ENCODE results near the gene MITF. TPM values are rescaled to one million over a fixed set of nuclear protein-coding genes. Genes with fewer than 3 reads are reported as not detected.

The MITF gene
- total RNA-seq, 1 donor from 2014 or later, result not detected

DNA sequence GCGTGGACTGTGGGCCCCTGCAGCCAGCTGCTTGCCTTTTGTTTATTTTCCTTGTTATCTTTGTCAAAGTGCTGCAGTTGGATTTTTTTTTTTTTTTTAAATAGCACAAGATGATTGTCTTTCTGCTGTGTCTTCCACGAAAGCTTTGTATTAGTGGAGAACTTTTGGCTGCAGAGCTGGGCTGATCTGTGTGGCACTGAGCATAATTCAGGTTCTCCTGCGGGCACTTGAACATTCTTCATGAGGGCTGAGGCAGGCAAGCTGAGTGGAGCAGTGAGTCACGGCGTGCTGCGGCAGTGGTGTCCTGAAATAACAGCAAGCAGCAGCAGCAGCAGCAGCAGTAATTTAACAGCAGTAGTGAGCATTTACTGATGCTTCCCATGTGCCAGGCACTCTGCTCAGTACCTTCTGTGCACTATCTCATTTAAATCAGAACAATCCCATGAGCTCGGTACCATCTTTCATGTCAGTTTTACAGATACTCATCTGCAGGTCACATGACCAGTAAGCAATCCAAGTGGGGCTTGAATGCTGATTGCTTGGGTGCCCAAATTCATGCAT, 45.8 kb downstream of the MITF start:
- ChIA-PET CTCF (no interaction called here), POLR2A (no interaction called here)
- Mint-ChIP-seq H3K9me3 (peaks cover 4% of the 10 kb centered on the region), H3K36me3 (ENCODE audit: low read depth) (no peaks in the 10 kb centered on the region), H3K4me1 (no peaks in the 10 kb centered on the region), H3K27ac (no peak overlapping the region), H3K4me3 (no peak overlapping the region), H3K27me3 (peaks cover 3% of the 10 kb centered on the region)
- DNase-seq (no peak), ATAC-seq (ENCODE audit: low read depth) (no peak)
- TF ChIP-seq, protein P1, sequence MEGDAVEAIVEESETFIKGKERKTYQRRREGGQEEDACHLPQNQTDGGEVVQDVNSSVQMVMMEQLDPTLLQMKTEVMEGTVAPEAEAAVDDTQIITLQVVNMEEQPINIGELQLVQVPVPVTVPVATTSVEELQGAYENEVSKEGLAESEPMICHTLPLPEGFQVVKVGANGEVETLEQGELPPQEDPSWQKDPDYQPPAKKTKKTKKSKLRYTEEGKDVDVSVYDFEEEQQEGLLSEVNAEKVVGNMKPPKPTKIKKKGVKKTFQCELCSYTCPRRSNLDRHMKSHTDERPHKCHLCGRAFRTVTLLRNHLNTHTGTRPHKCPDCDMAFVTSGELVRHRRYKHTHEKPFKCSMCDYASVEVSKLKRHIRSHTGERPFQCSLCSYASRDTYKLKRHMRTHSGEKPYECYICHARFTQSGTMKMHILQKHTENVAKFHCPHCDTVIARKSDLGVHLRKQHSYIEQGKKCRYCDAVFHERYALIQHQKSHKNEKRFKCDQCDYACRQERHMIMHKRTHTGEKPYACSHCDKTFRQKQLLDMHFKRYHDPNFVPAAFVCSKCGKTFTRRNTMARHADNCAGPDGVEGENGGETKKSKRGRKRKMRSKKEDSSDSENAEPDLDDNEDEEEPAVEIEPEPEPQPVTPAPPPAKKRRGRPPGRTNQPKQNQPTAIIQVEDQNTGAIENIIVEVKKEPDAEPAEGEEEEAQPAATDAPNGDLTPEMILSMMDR (IDR thresholded peaks at IDR 0.05), result no peak
- intact Hi-C loops (cut with micrococcal nuclease), result no loop called here

DNA sequence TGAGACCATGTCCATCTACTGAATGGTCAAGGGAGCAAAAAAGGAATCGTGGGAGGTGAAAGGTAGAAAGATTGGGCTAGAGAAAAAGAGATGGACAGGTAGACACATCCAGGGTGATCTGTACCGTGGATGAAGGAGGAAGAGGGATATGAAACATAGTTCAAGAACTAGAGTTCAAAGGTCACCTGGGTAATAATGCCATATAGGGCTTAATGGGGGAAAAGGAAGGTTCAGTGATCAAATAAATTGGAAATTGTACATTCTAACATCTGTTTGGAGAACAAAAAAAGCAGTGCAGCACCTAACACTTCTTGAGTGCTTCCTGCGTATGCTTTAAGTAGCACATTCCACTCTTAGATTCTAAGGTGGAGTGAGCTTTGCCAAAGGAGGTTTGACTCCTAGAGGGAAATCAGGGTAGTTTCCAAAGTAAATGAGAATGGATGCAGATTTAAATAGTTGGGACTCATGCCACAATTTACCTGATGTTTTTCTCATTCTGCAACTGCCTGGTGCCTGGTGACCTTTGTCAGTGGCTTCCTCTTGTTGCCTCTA, 46.6 kb downstream of the MITF start:
- H3K36me3 Mint-ChIP-seq (ENCODE audit: low read depth), result no peaks in the 10 kb centered on the region
- ChIA-PET POLR2A (no interaction called here), CTCF (no interaction called here)
- intact Hi-C loops (cut with micrococcal nuclease), result no loop called here
- DNase-seq, result no peak
- no peak for ATAC-seq (ENCODE audit: low read depth)
- H3K4me1 Mint-ChIP-seq, result no peaks in the 10 kb centered on the region
- TF ChIP-seq, protein P1 (IDR thresholded peaks at IDR 0.05), result no peak
- H3K9me3 Mint-ChIP-seq, result peaks cover 4% of the 10 kb centered on the region
- H3K27me3 Mint-ChIP-seq, result peaks cover 3% of the 10 kb centered on the region
- H3K27ac Mint-ChIP-seq, result no peak overlapping the region
- no peak overlapping the region for H3K4me3 Mint-ChIP-seq

DNA sequence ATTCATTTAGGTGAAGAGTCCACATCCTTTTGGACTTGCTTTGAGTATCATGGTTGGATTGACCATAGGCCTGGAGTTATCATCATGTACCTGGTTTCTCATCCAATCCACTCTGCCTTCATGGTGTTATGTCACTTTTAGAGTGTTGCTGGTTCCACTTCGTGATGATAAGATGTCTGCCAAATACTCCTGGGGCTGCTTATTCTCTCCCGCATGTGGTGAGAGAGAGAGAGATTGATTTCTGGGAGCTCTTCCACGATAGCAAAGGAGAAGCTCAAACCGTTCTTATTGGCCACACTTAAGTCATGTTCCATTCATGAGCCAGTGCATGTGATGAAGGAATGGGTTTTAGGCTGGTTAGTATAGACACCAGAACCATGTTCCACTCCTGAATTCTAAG, 47.6 kb downstream of the MITF start:
- intact Hi-C loops (cut with micrococcal nuclease), result no loop called here
- DNase-seq (no peak), ATAC-seq (ENCODE audit: low read depth) (no peak)
- Mint-ChIP-seq H3K4me3 (no peak overlapping the region), H3K36me3 (ENCODE audit: low read depth) (no peaks in the 10 kb centered on the region), H3K27ac (no peak overlapping the region), H3K4me1 (no peaks in the 10 kb centered on the region), H3K27me3 (peaks cover 3% of the 10 kb centered on the region), H3K9me3 (peaks cover 4% of the 10 kb centered on the region)
- TF ChIP-seq, protein P1 (IDR thresholded peaks at IDR 0.05), result no peak
- ChIA-PET CTCF (no interaction called here), POLR2A (no interaction called here)

DNA sequence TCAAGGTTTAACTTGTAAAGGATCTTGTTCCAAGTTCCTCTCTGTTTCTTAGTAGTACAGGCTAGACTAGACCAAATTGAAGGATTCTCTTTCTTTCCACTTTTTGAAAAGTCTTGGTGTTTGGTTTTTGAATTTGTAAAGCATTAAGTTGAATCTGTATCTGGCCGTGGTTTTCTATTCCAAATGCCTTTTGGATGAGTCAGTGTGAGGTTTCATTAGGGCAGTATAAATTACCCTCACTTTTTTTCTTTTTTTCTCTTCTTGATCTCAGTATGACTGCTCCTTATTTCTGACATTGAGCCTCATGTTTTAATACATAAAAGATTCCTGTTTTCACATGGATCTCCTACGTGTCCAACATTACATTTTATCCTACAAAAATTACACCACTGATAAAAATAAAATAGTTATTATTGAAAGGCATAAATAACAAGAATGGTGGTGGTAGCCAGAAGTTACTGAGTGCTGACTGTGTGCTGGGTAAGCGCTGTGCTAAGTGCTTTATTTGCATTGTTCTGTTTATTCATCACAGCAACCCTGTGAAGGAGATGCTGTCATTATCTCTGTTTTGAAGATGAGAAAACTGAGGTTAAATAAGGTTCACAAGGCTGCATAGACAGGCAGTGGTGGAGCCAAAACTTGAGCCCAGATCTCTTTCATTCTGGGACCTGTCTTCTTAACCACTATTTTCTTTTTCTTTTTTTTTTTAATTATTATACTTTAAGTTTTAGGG, 48.3 kb downstream of the MITF start:
- H3K27me3 Mint-ChIP-seq, result peaks cover 3% of the 10 kb centered on the region
- H3K9me3 Mint-ChIP-seq, result peaks cover 4% of the 10 kb centered on the region
- TF ChIP-seq, protein P1 (IDR thresholded peaks at IDR 0.05), result no peak
- ATAC-seq (ENCODE audit: low read depth), result no peak
- ChIA-PET POLR2A (no interaction called here), CTCF (no interaction called here)
- no peaks in the 10 kb centered on the region for H3K4me1 Mint-ChIP-seq
- intact Hi-C loops (cut with micrococcal nuclease), result no loop called here
- DNase-seq, result no peak
- H3K27ac Mint-ChIP-seq, result no peak overlapping the region
- H3K4me3 Mint-ChIP-seq, result no peak overlapping the region
- no peaks in the 10 kb centered on the region for H3K36me3 Mint-ChIP-seq (ENCODE audit: low read depth)

DNA sequence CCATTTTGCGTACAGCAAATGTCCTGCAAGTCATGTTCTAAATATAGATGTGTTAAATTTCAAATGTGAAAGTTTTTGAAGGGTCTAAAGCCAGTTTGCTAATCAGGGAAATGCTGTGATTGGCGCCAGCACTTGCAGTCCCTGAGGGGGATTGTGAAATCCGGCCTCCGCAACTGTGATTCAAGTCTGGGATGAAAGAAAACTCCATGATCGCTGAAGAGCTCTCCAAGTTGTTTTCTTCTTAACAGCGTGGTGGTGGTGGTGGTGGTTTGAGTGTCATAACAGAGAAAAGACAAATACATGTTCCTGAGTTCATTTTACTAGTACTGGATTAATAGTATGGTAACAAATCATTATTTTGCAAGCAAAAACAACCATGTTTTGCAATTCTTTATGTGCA, 51.8 kb downstream of the MITF start:
- Mint-ChIP-seq H3K9me3 (peaks cover 4% of the 10 kb centered on the region), H3K4me3 (no peak overlapping the region), H3K27ac (no peak overlapping the region), H3K36me3 (ENCODE audit: low read depth) (no peaks in the 10 kb centered on the region), H3K27me3 (no peaks in the 10 kb centered on the region), H3K4me1 (no peaks in the 10 kb centered on the region)
- intact Hi-C loops (cut with micrococcal nuclease), result no loop called here
- DNase-seq, result no peak
- ChIA-PET CTCF (no interaction called here), POLR2A (no interaction called here)
- TF ChIP-seq, protein P1 (IDR thresholded peaks at IDR 0.05), result no peak
- ATAC-seq (ENCODE audit: low read depth), result no peak
